Peyer's patch (tissue), 4 donors: Measurements from ENCODE around the gene MRPL17. TPM values are rescaled to one million over a fixed set of nuclear protein-coding genes. Genes with fewer than 3 reads are reported as not detected.
A peak's percentile ranks its signal among the peaks of the same experiment; 100 is the strongest.

Source experiments
- DNase-seq, 3 donors: peaks; one replicate each; pipeline ENCODE4 v3.0.0-alpha.2; 2017 to 2019
- H3K27ac ChIP-seq, 4 donors: fragments of 200-600 bp; sonication (generic); one replicate each; pipeline ENCODE4 v1.5.1; 2016 to 2019
- H3K27me3 ChIP-seq, 2 donors: fragments of 200-600 bp; sonication (generic); one replicate each; pipeline ENCODE4 v1.5.1; 2019
- H3K36me3 ChIP-seq, 3 donors: fragments of 200-600 bp; sonication (generic); one replicate each; pipeline ENCODE4 v1.5.1; 2016 to 2019
- H3K4me1 ChIP-seq, 4 donors: fragments of 200-600 bp; sonication (generic); one replicate each; pipeline ENCODE4 v1.5.1; 2016 to 2019
- H3K4me3 ChIP-seq, 4 donors: fragments of 200-600 bp; sonication (generic); 1 replicate in 3 of 4; 2 replicates in 1 of 4; pipeline ENCODE4 v1.5.1; 2016 to 2019; ENCODE audit warnings: mild to moderate bottlenecking in 1 of 4
- H3K9me3 ChIP-seq, 4 donors: fragments of 200-600 bp; sonication (generic); one replicate each; pipeline ENCODE4 v1.5.1; 2016 to 2019; ENCODE audit warnings: mild to moderate bottlenecking in 1 of 4
- POLR2A ChIP-seq, 2 donors: fragments of 450-650 bp; IDR thresholded peaks; one replicate each; pipeline ENCODE4 v1.5.1; 2017; ENCODE audit warnings: antibody characterized with exemption in 2 of 2, mild to moderate bottlenecking in 2 of 2, moderate library complexity in 2 of 2
- total RNA-seq, 4 donors: library from RNA; depleted of rRNA; stranded (reverse); fragments of >200 nt; gene quantifications; one replicate each; pipeline ENCODE4 v1.1.0, GENCODE V29; 2016
- TF ChIP-seq, protein P1 (sequence below), 6 experiments: fragments of 450-650 bp in 4 of 6; fragments of 200-600 bp in 2 of 6; sonication (generic) in 1 of 6; IDR thresholded peaks; one replicate each; pipeline ENCODE4 v1.5.1; 2017 to 2019; ENCODE audit warnings: antibody characterized with exemption in 6 of 6, mild to moderate bottlenecking in 3 of 6, moderate library complexity in 1 of 6

Gene MRPL17
- total RNA-seq, 4 donors from 2014 or later: 6.1 to 20.8 (median 16.6) TPM

DNA sequence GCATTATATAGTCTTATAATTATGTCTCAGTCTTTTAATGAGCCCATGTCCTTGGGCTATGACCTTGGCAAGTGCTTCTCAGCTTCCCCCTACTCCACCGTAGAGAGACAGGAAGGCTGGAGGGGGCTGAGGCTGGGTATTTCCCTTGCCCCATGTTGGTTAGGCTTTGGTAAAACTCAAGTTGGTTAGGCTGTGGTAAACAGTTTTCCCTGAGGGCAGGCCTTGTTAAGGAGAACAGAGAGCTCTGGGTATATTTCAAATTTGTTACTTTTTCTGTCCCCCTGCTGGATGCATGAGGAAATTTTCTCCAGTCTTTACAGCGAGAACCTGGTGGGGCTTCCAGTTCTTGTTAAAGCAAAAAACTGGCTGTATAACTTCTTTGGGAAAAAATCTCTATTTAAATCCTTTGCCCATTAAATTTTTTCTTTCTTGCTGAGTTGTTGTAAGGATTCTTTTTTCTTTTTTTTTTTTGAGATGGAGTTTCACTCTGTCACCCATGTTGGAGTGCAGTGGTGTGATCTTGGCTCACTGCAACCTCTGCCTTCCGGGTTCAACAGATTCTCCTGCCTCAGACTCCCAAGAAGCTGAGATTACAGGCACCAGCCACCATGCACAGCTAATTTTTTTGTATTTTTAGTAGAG is 15.3 kb downstream of the MRPL17 start:
- no peak overlapping the region for H3K4me3 ChIP-seq
- TF ChIP-seq, protein P1, sequence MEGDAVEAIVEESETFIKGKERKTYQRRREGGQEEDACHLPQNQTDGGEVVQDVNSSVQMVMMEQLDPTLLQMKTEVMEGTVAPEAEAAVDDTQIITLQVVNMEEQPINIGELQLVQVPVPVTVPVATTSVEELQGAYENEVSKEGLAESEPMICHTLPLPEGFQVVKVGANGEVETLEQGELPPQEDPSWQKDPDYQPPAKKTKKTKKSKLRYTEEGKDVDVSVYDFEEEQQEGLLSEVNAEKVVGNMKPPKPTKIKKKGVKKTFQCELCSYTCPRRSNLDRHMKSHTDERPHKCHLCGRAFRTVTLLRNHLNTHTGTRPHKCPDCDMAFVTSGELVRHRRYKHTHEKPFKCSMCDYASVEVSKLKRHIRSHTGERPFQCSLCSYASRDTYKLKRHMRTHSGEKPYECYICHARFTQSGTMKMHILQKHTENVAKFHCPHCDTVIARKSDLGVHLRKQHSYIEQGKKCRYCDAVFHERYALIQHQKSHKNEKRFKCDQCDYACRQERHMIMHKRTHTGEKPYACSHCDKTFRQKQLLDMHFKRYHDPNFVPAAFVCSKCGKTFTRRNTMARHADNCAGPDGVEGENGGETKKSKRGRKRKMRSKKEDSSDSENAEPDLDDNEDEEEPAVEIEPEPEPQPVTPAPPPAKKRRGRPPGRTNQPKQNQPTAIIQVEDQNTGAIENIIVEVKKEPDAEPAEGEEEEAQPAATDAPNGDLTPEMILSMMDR (IDR thresholded peaks at IDR 0.05): peak; percentile 41 to 88 (median 54)
- TF ChIP-seq POLR2A (IDR thresholded peaks at IDR 0.05): no peak
- H3K27ac ChIP-seq: no peak overlapping the region
- no peaks in the 10 kb centered on the region for H3K36me3 ChIP-seq
- H3K4me1 ChIP-seq: no peaks in the 10 kb centered on the region
- no peaks in the 10 kb centered on the region for H3K27me3 ChIP-seq
- no peak for DNase-seq
- H3K9me3 ChIP-seq: no peaks in the 10 kb centered on the region

DNA sequence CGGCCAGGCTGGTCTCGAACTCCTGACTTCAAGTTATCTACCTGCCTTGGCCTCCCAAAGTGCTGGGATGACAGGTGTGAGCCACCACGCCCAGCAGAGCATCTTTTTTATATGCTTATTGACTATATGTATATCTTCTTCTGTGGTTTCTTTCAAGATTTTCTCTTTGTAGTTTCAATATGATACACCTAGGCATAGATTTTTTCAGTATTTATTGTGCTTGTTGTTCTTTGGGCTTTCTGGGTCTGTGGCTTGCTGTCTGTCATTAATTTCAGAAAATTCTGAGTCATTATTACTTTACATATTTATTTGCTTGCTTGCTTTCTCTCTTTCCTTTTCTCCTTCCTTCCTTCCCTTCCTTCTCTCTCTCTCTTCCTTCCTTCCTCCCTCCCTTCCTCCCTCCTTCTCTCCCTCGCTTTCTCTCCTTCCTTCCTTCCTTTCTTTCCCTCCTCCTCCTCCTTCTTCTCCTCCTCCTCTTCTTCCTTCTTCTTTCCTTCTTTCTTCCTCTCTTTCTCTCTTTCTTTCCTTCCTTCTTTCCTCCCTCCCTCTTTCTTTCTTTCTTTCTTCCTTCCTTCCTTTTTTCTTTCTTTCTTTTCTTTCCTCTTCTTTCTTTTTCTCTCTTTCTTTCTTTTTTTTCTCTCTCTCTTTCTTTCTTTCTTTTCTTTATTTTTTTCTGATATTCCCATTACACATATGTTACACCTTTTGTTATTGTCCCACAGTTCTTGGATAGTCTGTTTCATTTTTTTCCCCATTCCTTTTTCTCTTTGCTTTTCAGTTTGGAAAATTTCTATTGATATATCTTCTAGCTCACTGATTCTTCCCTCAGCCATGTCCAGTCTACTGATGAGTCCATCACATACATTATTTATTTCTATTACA is 16.6 kb downstream of the MRPL17 start:
- DNase-seq: no peak
- no peak overlapping the region for H3K27ac ChIP-seq
- no peaks in the 10 kb centered on the region for H3K4me1 ChIP-seq
- no peaks in the 10 kb centered on the region for H3K9me3 ChIP-seq
- no peak for TF ChIP-seq POLR2A (IDR thresholded peaks at IDR 0.05)
- TF ChIP-seq, protein P1 (IDR thresholded peaks at IDR 0.05): no peak
- H3K27me3 ChIP-seq: no peaks in the 10 kb centered on the region
- no peaks in the 10 kb centered on the region for H3K36me3 ChIP-seq
- H3K4me3 ChIP-seq: no peak overlapping the region

DNA sequence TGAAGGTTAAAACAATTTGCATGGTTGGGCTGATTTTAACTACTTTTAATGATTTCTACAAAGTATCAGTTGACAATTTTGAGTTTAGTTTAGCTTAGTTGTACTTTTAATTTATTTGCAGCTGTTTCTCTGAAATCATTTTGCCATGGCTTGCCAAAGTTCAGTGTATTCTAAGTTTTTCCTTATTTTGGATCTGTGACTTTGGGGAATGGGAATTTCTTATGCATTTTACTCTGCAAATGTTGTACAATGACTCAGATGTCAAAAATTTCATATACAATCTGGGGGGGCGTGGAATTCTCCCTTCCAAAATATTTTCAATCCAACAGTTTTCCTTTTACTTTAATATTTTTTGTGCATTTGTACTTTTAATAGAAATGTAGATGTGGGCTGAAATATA is 18.6 kb downstream of the MRPL17 start:
- TF ChIP-seq, protein P1 (IDR thresholded peaks at IDR 0.05): no peak
- no peak for TF ChIP-seq POLR2A (IDR thresholded peaks at IDR 0.05)

DNA sequence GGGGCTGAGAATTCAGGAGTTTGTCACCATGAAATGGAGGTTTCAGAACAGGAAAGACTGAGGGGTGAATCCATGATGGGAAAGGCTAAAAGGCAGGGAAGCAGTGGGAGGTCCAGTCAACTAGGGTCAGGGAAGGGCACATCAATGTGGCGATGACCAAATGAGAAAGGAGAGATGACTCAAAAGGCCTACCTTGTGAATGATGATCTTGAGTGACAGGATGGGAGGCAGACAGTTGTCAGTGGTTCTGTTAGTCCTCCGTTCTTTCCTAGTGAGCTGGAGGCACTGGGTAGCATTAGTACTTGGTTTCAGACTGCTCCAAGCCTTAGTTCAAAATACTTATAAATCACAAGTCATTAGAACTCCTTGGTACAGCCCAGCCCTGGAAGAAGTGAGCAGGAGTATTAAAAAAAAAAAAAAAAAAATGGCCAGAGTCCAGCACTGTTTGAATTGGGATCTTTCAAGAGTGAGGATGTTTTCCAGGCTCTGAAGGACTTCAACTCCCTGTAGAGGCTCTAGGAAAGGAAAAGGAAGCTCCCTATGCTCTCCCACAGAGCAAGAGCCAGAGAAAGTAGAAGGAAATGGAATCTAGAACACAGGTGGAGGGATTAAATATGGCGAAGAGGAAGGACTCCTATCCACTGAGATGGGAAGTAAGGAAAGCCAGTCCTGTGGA is 19.2 kb downstream of the MRPL17 start:
- no peak overlapping the region for H3K27ac ChIP-seq
- no peaks in the 10 kb centered on the region for H3K27me3 ChIP-seq
- DNase-seq: no peak
- H3K9me3 ChIP-seq: no peaks in the 10 kb centered on the region
- H3K4me3 ChIP-seq: no peak overlapping the region
- no peaks in the 10 kb centered on the region for H3K4me1 ChIP-seq
- no peaks in the 10 kb centered on the region for H3K36me3 ChIP-seq
- no peak for TF ChIP-seq POLR2A (IDR thresholded peaks at IDR 0.05)
- TF ChIP-seq, protein P1 (IDR thresholded peaks at IDR 0.05): no peak

More for the DNA sequence above, 18.6 kb downstream of the MRPL17 start:
- Histone ChIP-seq H3K36me3 (no peaks in the 10 kb centered on the region), H3K27me3 (no peaks in the 10 kb centered on the region), H3K4me3 (no peak overlapping the region), H3K4me1 (no peaks in the 10 kb centered on the region), H3K27ac (no peak overlapping the region), H3K9me3 (no peaks in the 10 kb centered on the region)
- DNase-seq: no peak

DNA sequence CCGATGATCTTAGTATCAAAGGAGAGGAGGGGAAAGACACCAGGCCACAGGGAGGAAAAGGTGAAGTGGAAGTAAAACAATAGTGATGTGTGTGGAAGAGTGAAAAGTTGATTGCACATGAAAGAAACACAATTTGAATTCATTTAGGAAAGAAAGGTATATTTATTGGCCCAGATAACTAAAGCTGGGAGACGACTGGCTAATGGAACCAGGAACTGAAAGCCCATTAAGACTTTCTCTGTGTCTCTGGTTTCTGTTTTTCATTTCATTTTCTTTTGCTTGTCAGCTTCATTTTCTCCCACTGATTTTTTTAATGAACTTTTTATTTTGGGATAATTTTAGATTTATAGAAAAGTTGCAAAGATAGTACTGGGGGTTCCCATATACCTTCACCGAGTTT is 22.4 kb downstream of the MRPL17 start:
- no peak overlapping the region for H3K4me3 ChIP-seq
- H3K9me3 ChIP-seq: no peaks in the 10 kb centered on the region
- no peaks in the 10 kb centered on the region for H3K4me1 ChIP-seq
- H3K36me3 ChIP-seq: no peaks in the 10 kb centered on the region
- TF ChIP-seq, protein P1 (IDR thresholded peaks at IDR 0.05): no peak
- no peak for TF ChIP-seq POLR2A (IDR thresholded peaks at IDR 0.05)
- DNase-seq: no peak
- no peak overlapping the region for H3K27ac ChIP-seq
- H3K27me3 ChIP-seq: no peaks in the 10 kb centered on the region
